Measurements from ENCODE around the gene CPA4.

- TF ChIP-seq POLR2A (IDR thresholded peaks at IDR 0.05) (no peak), POLR2AphosphoS5 (IDR thresholded peaks at IDR 0.05) (no peak)
Observed at GRCh38 chr7:130365088-130365487, 72.1 kb downstream of the CPA4 start.
